C4-2B (cell line): Measurements from ENCODE around the gene ERICH6.

Source experiments
- ZFX ChIP-seq: fragments of 450-650 bp; IDR thresholded peaks from 2 replicates; pipeline ENCODE4 v1.6.1; 2017
- TF ChIP-seq, protein P1 (sequence below): fragments of 450-650 bp; conservative IDR thresholded peaks from 2 replicates; pipeline ENCODE4 v1.5.1; 2017; ENCODE audit warnings: mild to moderate bottlenecking

- TF ChIP-seq, protein P1, sequence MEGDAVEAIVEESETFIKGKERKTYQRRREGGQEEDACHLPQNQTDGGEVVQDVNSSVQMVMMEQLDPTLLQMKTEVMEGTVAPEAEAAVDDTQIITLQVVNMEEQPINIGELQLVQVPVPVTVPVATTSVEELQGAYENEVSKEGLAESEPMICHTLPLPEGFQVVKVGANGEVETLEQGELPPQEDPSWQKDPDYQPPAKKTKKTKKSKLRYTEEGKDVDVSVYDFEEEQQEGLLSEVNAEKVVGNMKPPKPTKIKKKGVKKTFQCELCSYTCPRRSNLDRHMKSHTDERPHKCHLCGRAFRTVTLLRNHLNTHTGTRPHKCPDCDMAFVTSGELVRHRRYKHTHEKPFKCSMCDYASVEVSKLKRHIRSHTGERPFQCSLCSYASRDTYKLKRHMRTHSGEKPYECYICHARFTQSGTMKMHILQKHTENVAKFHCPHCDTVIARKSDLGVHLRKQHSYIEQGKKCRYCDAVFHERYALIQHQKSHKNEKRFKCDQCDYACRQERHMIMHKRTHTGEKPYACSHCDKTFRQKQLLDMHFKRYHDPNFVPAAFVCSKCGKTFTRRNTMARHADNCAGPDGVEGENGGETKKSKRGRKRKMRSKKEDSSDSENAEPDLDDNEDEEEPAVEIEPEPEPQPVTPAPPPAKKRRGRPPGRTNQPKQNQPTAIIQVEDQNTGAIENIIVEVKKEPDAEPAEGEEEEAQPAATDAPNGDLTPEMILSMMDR: no peak
- no peak for TF ChIP-seq ZFX
Measured at GRCh38 chr3:150613709-150614480, 89.8 kb downstream of the ERICH6 start.
